Astrocyte (in vitro differentiated cells and primary cell): Measurements from ENCODE around the gene HOXA13.

Experiments used
- EZH2 ChIP-seq: IDR thresholded peaks from 2 replicates; pipeline ENCODE4 v1.6.1; 2012; ENCODE audit warnings: mild to moderate bottlenecking, low read length, inconsistent platforms; ENCODE audit not compliant: insufficient read depth
- TF ChIP-seq, protein P1 (sequence below): IDR thresholded peaks from 2 replicates; pipeline ENCODE4 v1.5.1; 2011; ENCODE audit warnings: low read depth, mild to moderate bottlenecking, inconsistent platforms, low read length, moderate library complexity; ENCODE audit not compliant: insufficient read depth

DNA sequence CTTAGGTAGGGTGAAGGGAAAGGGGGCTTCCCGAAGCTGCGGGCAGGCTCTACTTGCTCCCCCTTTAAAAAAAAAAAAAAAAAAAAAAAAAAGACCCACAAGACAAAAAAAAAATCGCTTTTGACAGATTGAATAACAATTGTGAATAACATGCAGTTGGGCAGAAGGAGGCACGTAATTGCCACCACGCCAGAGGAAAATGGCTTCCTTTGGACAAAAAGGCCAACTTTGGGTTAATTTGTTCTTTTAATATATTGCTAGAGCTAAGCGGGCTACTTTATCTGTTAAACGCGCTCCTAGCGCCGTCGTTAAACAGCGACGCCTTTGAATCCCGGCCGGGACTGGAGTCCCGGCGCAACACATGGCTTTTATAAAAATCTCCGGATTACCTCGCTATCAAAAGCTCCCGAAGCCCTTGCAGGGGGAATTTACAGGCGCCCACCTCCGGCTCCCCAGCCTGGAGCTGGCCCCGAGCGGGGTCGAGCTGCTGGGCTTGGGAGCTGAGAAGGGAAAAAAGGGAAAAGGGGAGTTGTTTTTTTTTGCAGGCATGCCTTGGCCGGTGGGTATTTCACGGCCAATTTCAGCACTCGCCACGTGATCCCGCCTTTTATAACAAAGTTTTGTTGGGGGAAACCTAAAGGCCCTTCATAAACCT lies 16.1 kb downstream of the HOXA13 start:
- TF ChIP-seq, protein P1, sequence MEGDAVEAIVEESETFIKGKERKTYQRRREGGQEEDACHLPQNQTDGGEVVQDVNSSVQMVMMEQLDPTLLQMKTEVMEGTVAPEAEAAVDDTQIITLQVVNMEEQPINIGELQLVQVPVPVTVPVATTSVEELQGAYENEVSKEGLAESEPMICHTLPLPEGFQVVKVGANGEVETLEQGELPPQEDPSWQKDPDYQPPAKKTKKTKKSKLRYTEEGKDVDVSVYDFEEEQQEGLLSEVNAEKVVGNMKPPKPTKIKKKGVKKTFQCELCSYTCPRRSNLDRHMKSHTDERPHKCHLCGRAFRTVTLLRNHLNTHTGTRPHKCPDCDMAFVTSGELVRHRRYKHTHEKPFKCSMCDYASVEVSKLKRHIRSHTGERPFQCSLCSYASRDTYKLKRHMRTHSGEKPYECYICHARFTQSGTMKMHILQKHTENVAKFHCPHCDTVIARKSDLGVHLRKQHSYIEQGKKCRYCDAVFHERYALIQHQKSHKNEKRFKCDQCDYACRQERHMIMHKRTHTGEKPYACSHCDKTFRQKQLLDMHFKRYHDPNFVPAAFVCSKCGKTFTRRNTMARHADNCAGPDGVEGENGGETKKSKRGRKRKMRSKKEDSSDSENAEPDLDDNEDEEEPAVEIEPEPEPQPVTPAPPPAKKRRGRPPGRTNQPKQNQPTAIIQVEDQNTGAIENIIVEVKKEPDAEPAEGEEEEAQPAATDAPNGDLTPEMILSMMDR = no peak
- no peak for TF ChIP-seq EZH2
